HepG2 (cell line): ENCODE measurements around the gene PLSCR5. TPM values are rescaled to one million over a fixed set of nuclear protein-coding genes. Genes with fewer than 3 reads are reported as not detected.

Experiments used
- ATAC-seq: fragments of 200-7000 bp; cut with Tn5 transposase; 3 replicates; pipeline ENCODE4 v1.9.1; 2020; ENCODE audit warnings: mild to moderate bottlenecking, moderate library complexity
- BruUV-seq: library from RNA; stranded (reverse); fragments of 400-500 nt; replicated peaks from 2 replicates; lab custom pipeline; 2021; lab: Mats Ljungman, UMichigan
- CTCF ChIA-PET: fragments of 300-600 bp; formaldehyde crosslinking; extraction: SDS; loops from one replicate; lab custom pipeline; 2021; ENCODE audit warnings: low total read pairs, inconsistent platforms, low intra/inter-chr PET ratio; lab: Yijun Ruan, JAX
- POLR2A ChIA-PET: fragments of 350-600 bp; sonication (Branson Sonifier 250); formaldehyde crosslinking; loops from one replicate; lab custom pipeline; 2020; ENCODE audit warnings: antibody characterized with exemption, inconsistent platforms; lab: Yijun Ruan, JAX
- DNase-seq: peaks from one replicate; pipeline ENCODE4 v3.0.0-alpha.2; 2015; ENCODE audit warnings: low spot score
- FAIRE-seq: peaks from 3 replicates; lab custom pipeline; 2011; peaks lifted over from hg19 to GRCh38; lab: Jason Lieb, UNC
- H2AFZ ChIP-seq: one replicate; pipeline ENCODE4 v1.6.1; 2011; ENCODE audit warnings: low read length, inconsistent platforms
- H3K27ac ChIP-seq: fragments of 300-600 bp; 3 replicates; pipeline ENCODE4 v1.8.0; 2011; ENCODE audit warnings: mixed run types, mild to moderate bottlenecking, mixed read lengths, low read length, inconsistent platforms; ENCODE audit not compliant: insufficient read depth; ENCODE audit errors: extremely low read length
- H3K27me3 ChIP-seq, 2 experiments: fragments of 200-600 bp in 1 of 2; 2 replicates in 1 of 2; 3 replicates in 1 of 2; pipeline versions ENCODE4 v1.6.0 to v1.8.0; 2011; ENCODE audit warnings: low read length in 2 of 2, mild to moderate bottlenecking in 2 of 2, moderate library complexity in 2 of 2, inconsistent platforms in 1 of 2; ENCODE audit not compliant: insufficient read depth in 2 of 2, control insufficient read depth in 1 of 2
- H3K36me3 ChIP-seq, 2 experiments: fragments of 200-600 bp in 1 of 2; replicated peaks in 1 of 2; 2 replicates in 1 of 2; 3 replicates in 1 of 2; pipeline versions ENCODE4 v1.5.1 to v1.8.0; 2011; ENCODE audit warnings: low read length in 2 of 2, inconsistent platforms in 1 of 2; ENCODE audit not compliant: insufficient read depth in 2 of 2, control insufficient read depth in 1 of 2
- H3K4me1 ChIP-seq: 2 replicates; pipeline ENCODE4 v1.5.1; 2012; ENCODE audit warnings: low read length, inconsistent platforms; ENCODE audit not compliant: insufficient read depth
- H3K4me2 ChIP-seq: 2 replicates; pipeline ENCODE4 v1.6.0; 2011; ENCODE audit warnings: low read depth, low read length, inconsistent platforms
- H3K4me3 ChIP-seq, 3 experiments: fragments of 200-600 bp in 1 of 3; sonication (generic), shearing (Covaris generic) in 1 of 3; replicated peaks in 1 of 3; 2 replicates each; pipeline ENCODE4 v1.5.1; 2011 to 2016; ENCODE audit warnings: low read length in 3 of 3, inconsistent platforms in 2 of 3, low read depth in 2 of 3, mild to moderate bottlenecking in 2 of 3, control low read depth in 1 of 3, mixed read lengths in 1 of 3; ENCODE audit not compliant: insufficient read depth in 1 of 3
- H3K79me2 ChIP-seq: one replicate; pipeline ENCODE4 v1.6.1; 2011; ENCODE audit warnings: low read length, inconsistent platforms; ENCODE audit not compliant: insufficient read depth
- H3K9ac ChIP-seq: 2 replicates; pipeline ENCODE4 v1.6.0; 2011; ENCODE audit warnings: mild to moderate bottlenecking, low read depth, low read length, inconsistent platforms; ENCODE audit not compliant: insufficient read depth
- H3K9me3 ChIP-seq: 2 replicates; pipeline ENCODE4 v1.5.1; 2012; ENCODE audit warnings: mild to moderate bottlenecking, low read length
- H4K20me1 ChIP-seq: 2 replicates; pipeline ENCODE4 v1.6.0; 2011; ENCODE audit warnings: inconsistent platforms, mild to moderate bottlenecking, low read length, moderate library complexity; ENCODE audit not compliant: insufficient read depth
- HDAC1 ChIP-seq: sonication (generic); formaldehyde crosslinking; IDR thresholded peaks from 2 replicates; pipeline ENCODE4 v1.5.1; 2020; ENCODE audit warnings: mild to moderate bottlenecking, missing genetic modification reagents
- HNF1A ChIP-seq, 2 experiments: sonication (generic) in 1 of 2; formaldehyde crosslinking in 1 of 2; IDR thresholded peaks; 2 replicates each; pipeline versions ENCODE4 v1.4.0 to v1.6.1; 2016 to 2020; ENCODE audit warnings: borderline replicate concordance in 1 of 2, low read depth in 1 of 2, mild to moderate bottlenecking in 1 of 2, missing genetic modification reagents in 1 of 2
- HNF4A ChIP-seq: sonication (generic); formaldehyde crosslinking; IDR thresholded peaks from 2 replicates; pipeline ENCODE4 v1.4.0; 2020; ENCODE audit warnings: missing genetic modification reagents
- HOXA3 ChIP-seq: sonication (generic); formaldehyde crosslinking; IDR thresholded peaks from 2 replicates; pipeline ENCODE4 v1.5.0; 2020; ENCODE audit warnings: missing genetic modification reagents
- HOXA9 ChIP-seq: sonication (generic); formaldehyde crosslinking; IDR thresholded peaks from 2 replicates; pipeline ENCODE4 v1.8.1; 2022; ENCODE audit warnings: missing genetic modification reagents, mild to moderate bottlenecking, moderate library complexity, borderline replicate concordance
- MAFK ChIP-seq, 2 experiments: IDR thresholded peaks in 1 of 2; conservative IDR thresholded peaks in 1 of 2; 2 replicates each; pipeline ENCODE4 v1.6.1; 2011; ENCODE audit warnings: improper control_type of control experiment in 2 of 2, low read length in 2 of 2
- MAZ ChIP-seq, 2 experiments: sonication (generic) in 1 of 2; formaldehyde crosslinking in 1 of 2; IDR thresholded peaks; 2 replicates each; pipeline versions ENCODE4 v1.5.0 to v1.6.1; 2012 to 2020; ENCODE audit warnings: low read depth in 2 of 2, mild to moderate bottlenecking in 2 of 2, borderline replicate concordance in 1 of 2, improper control_type of control experiment in 1 of 2, low read length in 1 of 2, missing genetic modification reagents in 1 of 2, moderate library complexity in 1 of 2
- MED13 ChIP-seq: sonication (generic); formaldehyde crosslinking; IDR thresholded peaks from 2 replicates; pipeline ENCODE4 v1.5.0; 2020; ENCODE audit warnings: missing genetic modification reagents
- TCF7L2 ChIP-seq: IDR thresholded peaks from 2 replicates; pipeline ENCODE4 v1.6.1; 2011; ENCODE audit warnings: mild to moderate bottlenecking, low read depth, low read length, moderate library complexity
- TEAD3 ChIP-seq: optimal IDR thresholded peaks from 2 replicates; pipeline ENCODE3; 2016; ENCODE audit warnings: borderline replicate concordance
- ZBTB42 ChIP-seq: sonication (generic); formaldehyde crosslinking; IDR thresholded peaks from 2 replicates; pipeline ENCODE4 v1.5.0; 2020; ENCODE audit warnings: mild to moderate bottlenecking, missing genetic modification reagents
- ZKSCAN5 ChIP-seq: sonication (generic); formaldehyde crosslinking; IDR thresholded peaks from 2 replicates; pipeline ENCODE4 v1.5.1; 2020; ENCODE audit warnings: mild to moderate bottlenecking, missing genetic modification reagents
- ZMYM4 ChIP-seq: sonication (generic); formaldehyde crosslinking; IDR thresholded peaks from 2 replicates; pipeline ENCODE4 v1.8.1; 2023; ENCODE audit warnings: mild to moderate bottlenecking, missing genetic modification reagents
- ZNF451 ChIP-seq: sonication (generic); formaldehyde crosslinking; IDR thresholded peaks from 2 replicates; pipeline ENCODE4 v1.5.0; 2020; ENCODE audit warnings: mild to moderate bottlenecking, missing genetic modification reagents
- ZNF761 ChIP-seq: sonication (generic); formaldehyde crosslinking; conservative IDR thresholded peaks from 2 replicates; pipeline ENCODE4 v1.4.0; 2020; ENCODE audit warnings: mild to moderate bottlenecking, missing genetic modification reagents
- ZNF766 ChIP-seq: sonication (generic); formaldehyde crosslinking; IDR thresholded peaks from 2 replicates; pipeline ENCODE4 v1.5.0; 2020; ENCODE audit warnings: missing genetic modification reagents, borderline replicate concordance
- ZNF792 ChIP-seq: IDR thresholded peaks from 2 replicates; pipeline ENCODE4 v1.6.1; 2016
- WGBS: methylation state at CpG from one replicate; pipeline ENCODE4 v1.1.6; 2017; ENCODE audit warnings: low lambda C conversion rate; 5-methylcytosine and 5-hydroxymethylcytosine counted together
- in situ Hi-C: cut with HindIII; loops from 2 replicates; pipeline ENCODE4 v1.10.0; 2017; ENCODE audit warnings: low pct_unique_long_range_greater_than_20kb; ENCODE audit not compliant: extremely low pct_ligation_motif_present
- intact Hi-C: fragments of 100-400 bp; cut with micrococcal nuclease; formaldehyde crosslinking; loops from one replicate; pipeline ENCODE4 v1.10.0; 2022; ENCODE audit not compliant: unreplicated experiment
- polyA plus RNA-seq, 8 experiments: library from polyadenylated mRNA; depleted of rRNA in 3 of 8; stranded (reverse) in 7 of 8; unstranded in 1 of 8; fragments of >200 nt; fragmentation: Illumina TruSeq in 4 of 8; extraction: Trizol in 4 of 8; gene quantifications; 2 replicates each; pipeline versions ENCODE4 v1.2.1 to v1.2.3, GENCODE V29; 2011 to 2016; ENCODE audit warnings: low read depth in 4 of 8, missing spikeins in 1 of 8, mixed read lengths in 1 of 8; ENCODE audit not compliant: insufficient read depth in 1 of 8
- total RNA-seq, 5 experiments: library from RNA; depleted of rRNA; stranded (reverse); fragments of >200 nt; fragmentation: Illumina TruSeq; extraction: Trizol; gene quantifications; 2 replicates each; pipeline ENCODE4 v1.2.3, GENCODE V29; 2016; ENCODE audit warnings: low read depth in 1 of 5
- TF ChIP-seq, protein P1 (sequence below), 2 experiments: fragments of 450-650 bp in 1 of 2; sonication (generic) in 1 of 2; formaldehyde crosslinking; IDR thresholded peaks; 2 replicates each; pipeline versions ENCODE4 v1.5.0 to v1.8.0; 2020 to 2022; ENCODE audit warnings: mild to moderate bottlenecking in 1 of 2, missing genetic modification reagents in 1 of 2

Gene PLSCR5
- total and polyA plus RNA-seq, 2 of the 13 experiments (the other 11 are each of a cell fraction or from before 2014, with no cell fraction given) = 0.50 TPM; not detected in 1

GRCh38 chr3:146638718-146639117 lies 33.6 kb upstream of the PLSCR5 start (continued):
- TF ChIP-seq HOXA9 (CRISPR knock-in tag) = no peak
- 0 out of 2 replicates have a peak, but pooled peaks have one; percentile 6 for TF ChIP-seq TCF7L2
- no peak for TF ChIP-seq ZNF766

GRCh38 chr3:146637871-146638270 lies 32.7 kb upstream of the PLSCR5 start:
- WGBS = 7% methylated on average over 3 of the region's 3 CpGs
- intact Hi-C loops (loop anchor here (1.0 to 2.0 kb wide), 2 partner anchors 48 to 57 kb away; no protein-coding TSS in a partner anchor), in situ Hi-C loops (no loop called here)
- Histone ChIP-seq H3K4me1 (peaks cover 43% of the 10 kb centered on the region), H3K36me3 (no peaks in the 10 kb centered on the region), H3K4me2 (peak overlapping the region; percentile 39), H3K4me3 (peak overlapping the region in 1 of 3 experiments; percentile 26; a peak in 1 of 6 replicates), H3K9me3 (no peaks in the 10 kb centered on the region), H3K27me3 (no peaks in the 10 kb centered on the region), H4K20me1 (no peaks in the 10 kb centered on the region), H3K9ac (peak overlapping the region; percentile 48; the same call in 1 of the 2 replicates), H3K27ac (peak overlapping the region; percentile 66), H2AFZ (no peak overlapping the region), H3K79me2 (no peaks in the 10 kb centered on the region)
- ChIA-PET POLR2A (interaction anchor here (0.9 to 1.9 kb wide), 3 partner anchors 57 to 415 kb away, joined by 3 to 10 read pairs (median 6); no protein-coding TSS in a partner anchor), CTCF (interaction anchor here (1.1 to 4.8 kb wide), 2 partner anchors 11 to 48 kb away, joined by 7 to 104 read pairs; no protein-coding TSS in a partner anchor)
- FAIRE-seq = peak; percentile 73
- peak; percentile 91 for DNase-seq
- peak; percentile 94 for ATAC-seq
- BruUV-seq = no TSS peak
- TF ChIP-seq ZNF761 (CRISPR knock-in tag) (no peak), HNF1A (IDR thresholded peaks at IDR 0.05; ENCODE audit: low read depth) (peak; percentile 64), HNF1A (CRISPR knock-in tag; IDR thresholded peaks at IDR 0.05; ENCODE audit: borderline replicate concordance) (peak; percentile 79; the same call in 1 of the 2 replicates), ZNF451 (CRISPR knock-in tag) (no peak), MED13 (CRISPR knock-in tag) (0 out of 2 replicates have a peak, but pooled peaks have one; percentile 23), HOXA3 (CRISPR knock-in tag) (0 out of 2 replicates have a peak, but pooled peaks have one; percentile 23), ZKSCAN5 (CRISPR knock-in tag) (peak; percentile 46; the same call in 1 of the 2 replicates), HDAC1 (CRISPR knock-in tag) (no peak), ZMYM4 (peak; percentile 86), ZBTB42 (CRISPR knock-in tag) (no peak), HNF4A (CRISPR knock-in tag) (peak; percentile 58), ZNF792 (CRISPR knock-in tag) (0 out of 2 replicates have a peak, but pooled peaks have one; percentile 45), MAZ (IDR thresholded peaks at IDR 0.05; ENCODE audit: borderline replicate concordance, low read depth, low read length) (no peak), MAZ (CRISPR knock-in tag; IDR thresholded peaks at IDR 0.05; ENCODE audit: low read depth) (peak; percentile 40; the same call in 1 of the 2 replicates), MAFK (conservative IDR thresholded peaks at IDR 0.05 in 1 of 2, IDR thresholded peaks at IDR 0.05 in 1 of 2; ENCODE audit: low read length in 2 of 2) (no peak), TEAD3 (CRISPR knock-in tag) (peak; percentile 98)
- TF ChIP-seq, protein P1, sequence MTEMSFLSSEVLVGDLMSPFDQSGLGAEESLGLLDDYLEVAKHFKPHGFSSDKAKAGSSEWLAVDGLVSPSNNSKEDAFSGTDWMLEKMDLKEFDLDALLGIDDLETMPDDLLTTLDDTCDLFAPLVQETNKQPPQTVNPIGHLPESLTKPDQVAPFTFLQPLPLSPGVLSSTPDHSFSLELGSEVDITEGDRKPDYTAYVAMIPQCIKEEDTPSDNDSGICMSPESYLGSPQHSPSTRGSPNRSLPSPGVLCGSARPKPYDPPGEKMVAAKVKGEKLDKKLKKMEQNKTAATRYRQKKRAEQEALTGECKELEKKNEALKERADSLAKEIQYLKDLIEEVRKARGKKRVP (CRISPR knock-in tag; IDR thresholded peaks at IDR 0.05) = no peak; a peak in 1 of 4 replicates
